Activated CD4-positive, alpha-beta T cell treated with anti-CD3 and anti-CD28 coated beads, Interleukin-2, amount 10 ng/mL, durations not matched to agents 24 days and 14 days (primary cell): ENCODE results near the gene AGT. TPM values are rescaled to one million over a fixed set of nuclear protein-coding genes. Genes with fewer than 3 reads are reported as not detected.
"Not testable (repeated sequence)": the region's sequence is repeated elsewhere in the genome, so short reads cannot be mapped to it uniquely, and the experiment has no call there.

Experiments
- DNase-seq: peaks from one replicate; pipeline ENCODE4 v3.0.0; 2022
- H3K27ac Mint-ChIP-seq: one replicate; pipeline ENCODE4 v1.8.0; 2022; ENCODE audit warnings: mild to moderate bottlenecking, mixed read lengths
- H3K27me3 Mint-ChIP-seq: one replicate; pipeline ENCODE4 v1.8.0; 2022; ENCODE audit warnings: mixed read lengths
- H3K36me3 Mint-ChIP-seq: one replicate; pipeline ENCODE4 v1.8.0; 2022; ENCODE audit warnings: low read depth, mild to moderate bottlenecking, mixed read lengths
- H3K4me1 Mint-ChIP-seq: one replicate; pipeline ENCODE4 v1.8.0; 2021; ENCODE audit warnings: mixed read lengths
- H3K4me3 Mint-ChIP-seq: one replicate; pipeline ENCODE4 v1.8.0; 2022; ENCODE audit warnings: mild to moderate bottlenecking, moderate library complexity, mixed read lengths
- H3K9me3 Mint-ChIP-seq: one replicate; pipeline ENCODE4 v1.8.0; 2021; ENCODE audit warnings: mixed read lengths
- intact Hi-C: fragments of 100-400 bp; cut with micrococcal nuclease; formaldehyde crosslinking; loops from one replicate; pipeline ENCODE4 v1.15.1; 2023
- total RNA-seq: library from RNA; stranded (reverse); gene quantifications from 2 replicates; pipeline ENCODE4 v1.2.3, GENCODE V29; 2022

AGT gene
- total RNA-seq, 1 donor from 2014 or later = not detected

DNA sequence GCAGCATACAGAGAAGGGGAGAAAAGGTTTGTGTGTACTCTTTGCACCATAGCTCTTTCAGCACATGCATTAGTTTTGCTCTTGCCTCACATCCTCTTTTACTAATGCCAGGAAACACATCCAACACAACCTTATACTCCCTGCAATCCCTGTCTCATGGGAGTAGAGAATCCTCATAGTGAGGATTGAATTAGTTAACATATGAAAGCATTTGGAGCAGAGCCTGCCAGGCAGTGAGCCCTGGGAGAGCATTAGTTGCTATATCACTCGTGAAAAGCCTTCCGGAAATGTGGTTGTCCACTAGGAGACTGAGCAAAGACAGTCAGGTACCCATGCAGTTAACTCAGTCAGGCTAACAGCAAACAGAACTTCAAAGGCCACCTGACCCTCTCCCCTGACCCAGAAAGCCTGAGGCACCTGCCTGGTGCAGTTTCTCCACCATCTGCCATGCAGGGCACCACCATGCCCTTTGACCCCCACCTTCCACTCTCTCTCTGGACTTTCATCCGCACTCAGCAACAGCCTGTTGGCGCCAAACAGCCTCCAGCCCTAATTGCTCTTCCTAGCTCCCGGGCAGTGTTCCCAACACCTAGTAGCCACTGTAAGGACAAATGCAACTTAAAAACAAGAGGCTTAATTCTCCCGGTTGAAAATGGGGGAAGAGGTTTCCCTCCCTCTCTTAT lies 14.9 kb upstream of the AGT start:
- no peak overlapping the region for H3K27ac Mint-ChIP-seq
- H3K9me3 Mint-ChIP-seq = no peaks in the 10 kb centered on the region
- H3K27me3 Mint-ChIP-seq = no peaks in the 10 kb centered on the region
- H3K36me3 Mint-ChIP-seq = no peaks in the 10 kb centered on the region
- intact Hi-C loops = no loop called here
- H3K4me3 Mint-ChIP-seq = no peak overlapping the region
- DNase-seq = no peak
- no peaks in the 10 kb centered on the region for H3K4me1 Mint-ChIP-seq

DNA sequence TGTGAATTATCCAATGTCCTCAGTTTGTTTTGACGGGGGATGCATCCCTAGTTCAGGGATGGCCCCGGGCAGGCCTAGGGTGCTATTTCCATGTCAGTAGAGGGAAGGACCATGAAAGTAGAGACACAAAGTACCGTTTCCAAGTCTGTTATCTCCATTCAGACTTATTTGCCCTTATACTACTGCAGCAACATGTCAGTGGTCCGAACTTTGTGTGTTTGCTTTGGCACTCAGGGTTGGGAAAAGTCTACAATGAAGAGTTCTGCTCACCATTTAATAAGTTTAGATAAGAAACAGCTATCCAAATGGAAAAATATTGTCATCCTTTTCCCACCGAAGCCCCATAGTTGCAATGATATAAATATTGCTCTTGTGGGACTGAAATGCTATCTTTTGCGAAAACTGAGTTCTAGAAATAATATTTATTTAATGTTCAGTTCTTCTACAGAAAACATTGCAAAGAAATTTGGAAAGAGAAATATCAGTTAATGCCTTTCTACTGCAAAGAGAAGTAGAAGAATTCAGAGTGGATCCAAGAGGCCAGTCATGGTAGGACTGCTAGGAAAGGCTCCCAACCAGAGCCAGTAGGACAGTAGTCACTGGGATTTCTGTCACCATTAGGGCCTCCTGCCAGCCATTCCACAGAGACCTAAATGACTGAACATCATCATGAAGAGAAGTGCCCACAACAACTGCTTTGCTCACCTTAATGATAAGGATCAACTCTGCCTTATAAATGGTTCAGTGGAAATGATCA lies 11.5 kb upstream of the AGT start:
- intact Hi-C loops = no loop called here
- no peaks in the 10 kb centered on the region for H3K4me1 Mint-ChIP-seq
- no peak overlapping the region for H3K27ac Mint-ChIP-seq
- H3K27me3 Mint-ChIP-seq = no peaks in the 10 kb centered on the region
- peaks cover 4% of the 10 kb centered on the region for H3K9me3 Mint-ChIP-seq
- H3K4me3 Mint-ChIP-seq = no peak overlapping the region
- DNase-seq = no peak
- H3K36me3 Mint-ChIP-seq = no peaks in the 10 kb centered on the region

DNA sequence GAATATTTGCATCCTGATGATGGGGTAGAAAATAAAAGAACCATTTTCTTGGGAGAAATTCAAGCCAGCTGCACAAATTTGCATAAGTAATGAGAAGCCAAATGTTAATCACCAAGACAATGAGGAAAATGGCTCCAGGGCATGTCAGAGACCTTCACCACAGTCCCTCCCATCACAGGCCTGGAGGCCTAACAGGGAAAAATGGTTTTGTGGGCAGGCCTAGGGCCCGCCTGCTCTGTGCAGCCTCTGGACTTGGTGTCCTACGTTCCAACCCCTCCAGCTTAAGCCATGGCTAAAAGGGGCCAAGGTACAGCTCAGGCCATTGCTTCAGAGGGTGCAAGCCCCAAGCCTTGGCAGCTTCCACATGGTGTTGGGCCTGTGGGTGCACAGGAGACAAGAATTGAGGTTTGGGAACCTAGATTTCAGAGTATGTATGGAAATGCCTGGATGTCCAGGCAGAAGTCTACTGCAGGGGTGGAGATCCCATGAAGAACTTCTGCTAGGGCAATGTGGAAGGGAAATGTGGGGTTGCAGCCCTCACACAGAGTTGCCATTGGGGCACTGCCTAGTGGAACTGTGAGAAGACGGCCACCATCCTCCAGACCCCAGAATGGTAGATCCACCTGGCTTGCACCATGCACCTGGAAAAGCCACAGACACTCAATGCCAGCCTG lies 8.1 kb upstream of the AGT start:
- H3K4me1 Mint-ChIP-seq, H3K27ac Mint-ChIP-seq, H3K36me3 Mint-ChIP-seq, intact Hi-C loops, H3K4me3 Mint-ChIP-seq, H3K9me3 Mint-ChIP-seq, DNase-seq, H3K27me3 Mint-ChIP-seq: not testable (repeated sequence)

DNA sequence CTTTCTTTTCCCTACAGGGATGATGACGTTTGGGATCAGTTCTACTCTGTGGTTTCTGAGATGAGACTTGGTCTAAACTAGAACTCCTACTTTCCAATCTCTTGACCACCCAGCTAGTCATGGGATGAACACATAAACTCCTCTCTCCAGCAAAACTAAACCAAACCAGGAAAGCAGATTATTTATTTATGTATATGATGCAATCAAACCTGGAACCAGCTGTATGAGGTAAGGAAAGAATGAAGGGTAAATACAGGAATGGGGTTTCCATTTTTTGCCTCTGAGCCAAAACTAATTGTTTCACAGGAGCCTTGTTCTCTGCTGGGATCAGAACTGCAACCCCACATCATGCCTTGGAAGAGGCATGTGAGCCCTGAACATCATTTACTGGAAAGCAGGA lies 3.3 kb upstream of the AGT start:
- Mint-ChIP-seq H3K36me3 (no peaks in the 10 kb centered on the region), H3K27me3 (peaks cover 2% of the 10 kb centered on the region), H3K9me3 (peaks cover 4% of the 10 kb centered on the region), H3K4me1 (no peaks in the 10 kb centered on the region), H3K27ac (no peak overlapping the region), H3K4me3 (no peak overlapping the region)
- intact Hi-C loops = no loop called here
- DNase-seq = no peak

DNA sequence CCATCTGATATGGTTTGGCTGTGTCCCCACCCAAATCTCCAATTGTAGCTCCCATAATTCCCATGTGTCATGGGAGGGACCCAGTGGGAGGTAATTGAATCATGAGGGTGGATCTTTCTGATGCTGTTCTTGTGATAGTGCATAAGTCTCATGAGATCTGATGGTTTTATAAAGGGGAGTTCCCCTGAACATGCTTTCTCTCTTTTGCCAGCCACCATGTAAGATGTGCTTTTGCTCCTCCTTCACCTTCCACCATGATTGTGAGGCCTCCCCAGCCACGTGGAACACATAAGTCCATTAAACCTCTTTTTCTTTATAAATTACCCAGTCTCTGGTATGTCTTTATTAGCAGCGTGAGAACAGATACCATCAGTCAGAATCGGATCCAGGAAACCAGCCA lies 2.5 kb upstream of the AGT start:
- DNase-seq, intact Hi-C loops, H3K36me3 Mint-ChIP-seq, H3K27ac Mint-ChIP-seq, H3K9me3 Mint-ChIP-seq, H3K27me3 Mint-ChIP-seq, H3K4me3 Mint-ChIP-seq, H3K4me1 Mint-ChIP-seq: not testable (repeated sequence)

DNA sequence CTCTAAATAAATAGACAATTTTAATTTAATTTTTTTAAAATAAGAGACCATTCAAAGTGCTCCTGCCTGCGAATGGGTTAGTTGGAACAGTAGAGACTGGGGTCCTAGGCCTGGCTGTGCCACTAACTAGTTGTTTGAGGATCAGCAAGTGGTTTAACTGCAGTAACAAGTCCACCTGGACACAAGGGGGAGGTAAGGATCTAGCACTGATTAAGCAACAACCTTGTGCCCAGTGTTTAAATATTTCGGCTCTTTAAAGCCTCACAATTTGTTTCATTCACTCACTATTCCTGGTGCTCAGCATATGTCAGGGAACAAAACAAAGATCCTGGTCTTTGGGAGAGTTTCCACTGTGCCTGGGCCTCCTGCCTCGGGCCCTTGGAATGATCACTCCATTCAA lies 1.6 kb upstream of the AGT start:
- intact Hi-C loops = no loop called here
- peaks cover 2% of the 10 kb centered on the region for H3K27me3 Mint-ChIP-seq
- H3K4me3 Mint-ChIP-seq = no peak overlapping the region
- H3K36me3 Mint-ChIP-seq = no peaks in the 10 kb centered on the region
- no peaks in the 10 kb centered on the region for H3K4me1 Mint-ChIP-seq
- no peak overlapping the region for H3K27ac Mint-ChIP-seq
- no peak for DNase-seq
- H3K9me3 Mint-ChIP-seq = no peaks in the 10 kb centered on the region

DNA sequence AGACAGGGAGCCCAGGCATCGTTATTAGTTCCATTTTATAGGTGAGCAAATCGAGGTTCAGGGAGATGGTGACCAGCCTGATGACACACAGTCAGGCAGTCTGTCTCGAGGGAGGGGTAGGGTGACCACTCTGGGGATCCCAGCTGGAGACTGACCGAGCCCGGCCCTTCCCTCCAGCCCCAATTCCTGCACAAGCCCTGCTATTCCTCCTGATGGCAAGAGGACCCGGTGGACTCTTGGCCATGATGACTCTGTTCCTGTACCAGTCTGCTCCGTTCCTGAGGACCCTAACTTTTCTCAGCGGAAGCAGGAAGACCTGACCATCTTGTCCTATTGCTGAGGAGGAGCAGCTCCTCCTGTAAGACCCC lies 391 bp downstream of the AGT start:
- Mint-ChIP-seq H3K36me3 (no peaks in the 10 kb centered on the region), H3K4me1 (no peaks in the 10 kb centered on the region), H3K9me3 (no peaks in the 10 kb centered on the region), H3K27ac (no peak overlapping the region), H3K4me3 (no peak overlapping the region), H3K27me3 (peaks cover 4% of the 10 kb centered on the region)
- intact Hi-C loops = no loop called here
- DNase-seq = no peak

DNA sequence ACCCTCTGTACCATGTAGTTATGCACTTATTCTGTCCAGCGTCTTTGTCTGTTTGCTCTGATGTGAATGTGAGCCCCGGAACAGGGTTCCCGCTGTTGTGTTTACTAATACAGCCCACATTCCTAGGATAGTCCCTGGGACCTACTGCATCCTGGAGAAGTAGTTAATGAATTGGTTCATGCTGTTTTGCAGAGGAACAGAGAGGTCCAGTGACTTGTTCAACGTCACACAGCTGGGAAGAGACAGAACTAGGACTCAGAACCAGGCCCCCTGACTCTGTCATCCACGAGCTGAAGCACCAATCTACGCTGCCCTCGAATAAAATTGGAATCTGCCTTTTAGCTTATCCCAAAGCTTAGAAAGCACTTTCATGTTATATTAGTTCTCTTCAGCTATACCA lies 784 bp downstream of the AGT start:
- Mint-ChIP-seq H3K27ac (no peak overlapping the region), H3K4me3 (no peak overlapping the region), H3K27me3 (peaks cover 5% of the 10 kb centered on the region), H3K4me1 (no peaks in the 10 kb centered on the region), H3K36me3 (no peaks in the 10 kb centered on the region), H3K9me3 (no peaks in the 10 kb centered on the region)
- intact Hi-C loops = no loop called here
- no peak for DNase-seq

DNA sequence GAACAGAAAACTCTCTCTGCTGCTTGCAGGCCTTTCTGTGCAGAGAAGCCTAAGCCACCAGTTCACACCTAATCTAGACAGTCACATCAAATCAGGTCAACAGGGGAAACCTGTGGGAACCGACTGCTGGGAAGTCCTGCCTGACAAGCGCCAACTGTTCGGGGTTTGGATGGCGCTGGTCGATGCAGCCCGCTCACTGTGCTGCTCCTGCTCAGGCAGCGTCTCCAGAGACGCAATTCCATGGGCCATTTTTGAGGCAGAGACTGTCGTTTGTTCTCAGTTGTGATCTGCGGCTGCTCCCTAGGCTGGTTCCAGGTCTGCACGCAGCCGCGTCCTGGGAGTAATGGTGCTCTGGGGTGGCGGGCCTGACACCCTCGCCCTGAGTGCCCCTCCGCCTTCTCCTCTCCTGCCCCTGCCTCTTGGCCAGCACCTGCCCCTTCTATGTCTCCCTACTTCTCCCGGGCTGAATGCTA lies 1.4 kb downstream of the AGT start:
- no peak for DNase-seq
- Mint-ChIP-seq H3K4me1 (no peaks in the 10 kb centered on the region), H3K4me3 (no peak overlapping the region), H3K9me3 (no peaks in the 10 kb centered on the region), H3K27ac (no peak overlapping the region), H3K27me3 (peaks cover 8% of the 10 kb centered on the region), H3K36me3 (no peaks in the 10 kb centered on the region)
- intact Hi-C loops = no loop called here

DNA sequence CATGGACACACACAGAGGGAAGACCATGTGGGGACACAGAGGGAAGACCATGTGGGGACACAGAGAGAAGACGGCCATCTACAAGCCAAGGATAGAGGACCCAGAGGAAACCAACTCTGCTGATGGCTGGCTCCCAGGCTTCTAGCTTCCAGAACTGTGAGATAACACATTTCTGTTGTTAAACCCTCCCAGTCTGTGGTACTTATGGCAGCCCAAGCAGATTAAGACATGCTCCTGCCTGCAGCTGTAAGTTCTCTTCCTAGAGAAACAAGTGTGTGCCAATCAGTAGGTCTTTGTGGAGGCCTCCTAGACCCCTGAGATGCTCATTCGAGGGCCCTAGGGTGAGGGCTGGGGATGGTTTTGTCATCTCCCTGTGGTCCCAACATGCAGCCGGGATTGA lies 2.7 kb downstream of the AGT start:
- no peak overlapping the region for H3K27ac Mint-ChIP-seq
- no peak for DNase-seq
- no peaks in the 10 kb centered on the region for H3K9me3 Mint-ChIP-seq
- H3K36me3 Mint-ChIP-seq = no peaks in the 10 kb centered on the region
- no peaks in the 10 kb centered on the region for H3K4me1 Mint-ChIP-seq
- peaks cover 6% of the 10 kb centered on the region for H3K27me3 Mint-ChIP-seq
- intact Hi-C loops = no loop called here
- H3K4me3 Mint-ChIP-seq = no peak overlapping the region

DNA sequence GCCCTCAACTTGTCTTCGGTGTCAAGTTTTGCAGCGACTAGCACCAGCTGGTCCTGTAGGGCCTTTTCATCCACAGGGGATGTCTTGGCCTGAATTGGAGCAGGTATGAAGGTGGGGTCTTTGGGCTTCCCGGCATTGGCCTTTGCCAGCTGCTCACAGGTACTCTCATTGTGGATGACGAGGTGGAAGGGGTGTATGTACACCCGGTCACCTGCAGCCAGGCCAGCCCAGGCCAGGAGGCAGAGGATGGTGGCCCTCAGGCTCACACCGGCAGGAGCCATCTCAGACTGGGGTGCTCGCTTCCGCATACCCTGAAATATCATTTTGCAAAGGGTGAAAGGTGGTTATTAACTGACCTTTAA lies 3.4 kb downstream of the AGT start:
- intact Hi-C loops = no loop called here
- Mint-ChIP-seq H3K36me3 (no peaks in the 10 kb centered on the region), H3K9me3 (no peaks in the 10 kb centered on the region), H3K4me3 (no peak overlapping the region), H3K27ac (no peak overlapping the region), H3K27me3 (peaks cover 6% of the 10 kb centered on the region), H3K4me1 (no peaks in the 10 kb centered on the region)
- no peak for DNase-seq

DNA sequence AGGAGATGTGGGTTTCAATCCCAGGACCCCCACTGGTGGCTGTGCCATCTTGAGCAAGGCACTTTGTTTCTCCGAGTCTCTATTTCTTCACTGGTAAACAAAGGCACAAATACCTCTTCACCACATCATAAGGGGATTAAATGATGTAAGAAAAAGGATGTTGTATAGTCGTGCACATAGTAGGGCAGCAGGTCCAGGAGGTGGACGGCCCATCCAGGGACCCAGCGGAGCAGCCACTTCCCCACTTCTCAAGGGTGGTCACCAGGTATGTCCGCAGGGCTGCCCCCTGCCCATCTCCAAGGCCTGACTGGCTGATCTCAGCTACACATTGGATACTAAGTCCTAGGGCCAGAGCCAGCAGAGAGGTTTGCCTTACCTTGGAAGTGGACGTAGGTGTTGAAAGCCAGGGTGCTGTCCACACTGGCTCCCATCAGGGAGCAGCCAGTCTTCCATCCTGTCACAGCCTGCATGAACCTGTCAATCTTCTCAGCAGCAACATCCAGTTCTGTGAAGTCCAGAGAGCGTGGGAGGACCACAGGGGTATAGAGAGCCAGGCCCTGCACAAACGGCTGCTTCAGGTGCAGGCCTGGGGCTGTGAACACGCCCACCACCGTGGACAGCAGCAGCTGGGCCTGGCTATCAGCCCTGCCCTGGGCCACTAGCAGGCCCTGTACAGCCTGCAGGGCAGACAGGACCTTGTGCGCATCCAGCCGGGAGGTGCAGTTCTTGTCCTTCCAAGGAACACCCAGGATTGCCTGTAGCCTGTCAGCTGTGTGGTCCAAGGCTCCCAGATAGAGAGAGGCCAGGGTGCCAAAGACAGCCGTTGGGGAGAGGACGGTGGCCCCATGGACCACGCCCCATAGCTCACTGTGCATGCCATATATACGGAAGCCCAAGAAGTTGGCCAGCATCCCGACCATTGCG lies 4.0 kb downstream of the AGT start:
- H3K4me3 Mint-ChIP-seq = no peak overlapping the region
- no peaks in the 10 kb centered on the region for H3K36me3 Mint-ChIP-seq
- no peak overlapping the region for H3K27ac Mint-ChIP-seq
- intact Hi-C loops = no loop called here
- peaks cover 6% of the 10 kb centered on the region for H3K27me3 Mint-ChIP-seq
- DNase-seq = no peak
- H3K9me3 Mint-ChIP-seq = no peaks in the 10 kb centered on the region
- no peaks in the 10 kb centered on the region for H3K4me1 Mint-ChIP-seq

DNA sequence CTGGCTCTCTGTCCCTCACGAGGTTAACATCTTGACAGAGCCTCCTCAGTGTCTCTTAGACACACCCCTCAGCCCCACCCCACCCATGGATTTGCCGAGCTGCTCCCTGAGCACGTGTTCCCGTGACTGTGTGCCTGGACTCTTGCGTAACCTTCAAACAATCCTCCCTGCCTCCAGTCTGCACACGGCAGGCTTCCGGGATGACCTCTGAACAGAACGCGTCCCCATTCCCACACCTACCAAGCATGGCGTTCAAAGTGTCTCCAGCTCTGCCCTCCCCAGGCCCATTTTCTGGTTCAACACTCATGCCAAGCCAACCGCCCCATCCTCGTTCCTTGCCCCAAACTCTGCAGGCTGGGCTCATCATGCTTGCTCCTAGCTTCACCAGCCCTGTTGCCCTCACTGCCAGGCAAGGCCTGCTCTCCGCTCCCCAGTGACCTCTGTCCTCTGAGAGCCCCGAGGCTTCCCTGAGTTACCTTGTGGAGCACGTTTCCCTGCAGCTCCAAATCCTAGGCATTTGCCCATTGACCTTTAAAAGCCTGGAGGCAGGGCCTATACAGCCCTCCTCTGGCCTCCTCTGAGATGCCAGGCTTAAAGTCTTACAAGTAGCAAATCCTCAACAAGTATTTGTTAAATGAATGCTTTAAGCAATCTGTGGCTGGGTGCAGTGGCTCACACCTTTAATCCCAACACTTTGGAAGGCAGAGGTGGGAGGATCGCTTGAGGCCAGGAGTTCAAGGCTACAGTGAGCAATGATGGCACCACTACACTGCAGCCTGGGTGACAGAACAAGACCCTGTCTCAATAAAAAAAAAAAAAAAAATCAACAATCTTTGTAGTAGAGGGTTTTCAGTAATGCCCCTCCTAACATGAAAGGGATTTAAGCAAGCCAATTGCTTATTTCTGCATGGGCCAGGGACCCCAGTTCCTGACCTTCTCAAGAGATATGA lies 5.0 kb downstream of the AGT start:
- no peak for DNase-seq
- Mint-ChIP-seq H3K4me1 (no peaks in the 10 kb centered on the region), H3K27ac (no peak overlapping the region), H3K27me3 (peaks cover 6% of the 10 kb centered on the region), H3K36me3 (no peaks in the 10 kb centered on the region), H3K9me3 (no peaks in the 10 kb centered on the region), H3K4me3 (no peak overlapping the region)
- intact Hi-C loops = no loop called here
